LNCAP (cell line): ENCODE data around the gene SETBP1.

Source experiments
- CTCF ChIP-seq: fragments of 450-650 bp; IDR thresholded peaks from 2 replicates; pipeline ENCODE4 v1.5.1; 2017; ENCODE audit warnings: mild to moderate bottlenecking

The SETBP1 gene

GRCh38 chr18:45100321-45101105 is 419.8 kb downstream of the SETBP1 start:
- no peak for TF ChIP-seq CTCF

- no peak for TF ChIP-seq CTCF
Measured at GRCh38 chr18:45102126-45102525, 421.4 kb downstream of the SETBP1 start.

- no peak for TF ChIP-seq CTCF
Measured at GRCh38 chr18:45102863-45103262, 422.2 kb downstream of the SETBP1 start.

- no peak for TF ChIP-seq CTCF
Measured at GRCh38 chr18:45103319-45104048, 422.8 kb downstream of the SETBP1 start.

- no peak for TF ChIP-seq CTCF
Measured at GRCh38 chr18:45104049-45104395, 423.3 kb downstream of the SETBP1 start.

GRCh38 chr18:45106331-45106774 is 425.7 kb downstream of the SETBP1 start:
- TF ChIP-seq CTCF, result no peak

GRCh38 chr18:45107425-45107824 is 426.7 kb downstream of the SETBP1 start:
- TF ChIP-seq CTCF, result no peak
